ENCODE measurements around the gene CLECL1. TPM values are rescaled to one million over a fixed set of nuclear protein-coding genes. Genes with fewer than 3 reads are reported as not detected.
"Not testable (repeated sequence)": the region's sequence is repeated elsewhere in the genome, so short reads cannot be mapped to it uniquely, and the experiment has no call there.

Gene CLECL1
- total and polyA plus RNA-seq, 2 of the 13 experiments (the other 11 are each of a cell fraction or from before 2014, with no cell fraction given), result not detected

GRCh38 chr12:9695661-9696060 lies 37.2 kb downstream of the CLECL1 start:
- FAIRE-seq, result not testable (repeated sequence)

GRCh38 chr12:9695150-9695549 lies 37.7 kb downstream of the CLECL1 start:
- H3K36me3 ChIP-seq (replicated peaks in 1 of 2; ENCODE audit: control insufficient read depth in 1 of 2, insufficient read depth in 2 of 2, low read length in 2 of 2); in situ Hi-C loops (cut with HindIII; ENCODE audit: extremely low pct_ligation_motif_present, low pct_unique_long_range_greater_than_20kb); H3K27ac ChIP-seq (ENCODE audit: extremely low read length, insufficient read depth, low read length); H3K4me1 ChIP-seq (ENCODE audit: insufficient read depth, low read length); H4K20me1 ChIP-seq (ENCODE audit: insufficient read depth, low read length); FAIRE-seq; BruUV-seq (replicated peaks); H3K27me3 ChIP-seq (ENCODE audit: control insufficient read depth in 1 of 2, insufficient read depth in 2 of 2, low read length in 2 of 2); ATAC-seq; POLR2A ChIA-PET; H3K9me3 ChIP-seq (ENCODE audit: low read length); H3K4me3 ChIP-seq (replicated peaks in 1 of 3; ENCODE audit: insufficient read depth in 1 of 3, low read depth in 2 of 3, low read length in 3 of 3); H2AFZ ChIP-seq (ENCODE audit: low read length); H3K4me2 ChIP-seq (ENCODE audit: low read depth, low read length); H3K79me2 ChIP-seq (ENCODE audit: insufficient read depth, low read length); intact Hi-C loops (cut with micrococcal nuclease; ENCODE audit: unreplicated experiment); H3K9ac ChIP-seq (ENCODE audit: insufficient read depth, low read depth, low read length): not testable (repeated sequence)
- TF ChIP-seq STAG1 (CRISPR knock-in tag; IDR thresholded peaks at IDR 0.05), result peak; percentile 55
- TF ChIP-seq CTCF (CRISPR knock-in tag; IDR thresholded peaks at IDR 0.05), result peak; percentile 27
- CTCF ChIA-PET (ENCODE audit: low intra/inter-chr PET ratio, low total read pairs), result interaction anchor here (1.2 kb wide), 1 partner anchor 61 kb away, joined by 5 read pairs; no protein-coding TSS in a partner anchor
- 91% methylated on average over 9 of the region's 9 CpGs for WGBS (ENCODE audit: low lambda C conversion rate)
- peak; percentile 7 for DNase-seq (ENCODE audit: low spot score)

More at GRCh38 chr12:9695661-9696060, 37.2 kb downstream of the CLECL1 start:
- POLR2A ChIA-PET; H3K4me3 ChIP-seq (replicated peaks in 1 of 3; ENCODE audit: insufficient read depth in 1 of 3, low read depth in 2 of 3, low read length in 3 of 3); ATAC-seq; H3K27ac ChIP-seq (ENCODE audit: extremely low read length, insufficient read depth, low read length); H3K79me2 ChIP-seq (ENCODE audit: insufficient read depth, low read length); DNase-seq (ENCODE audit: low spot score); intact Hi-C loops (cut with micrococcal nuclease; ENCODE audit: unreplicated experiment); in situ Hi-C loops (cut with HindIII; ENCODE audit: extremely low pct_ligation_motif_present, low pct_unique_long_range_greater_than_20kb); H3K36me3 ChIP-seq (replicated peaks in 1 of 2; ENCODE audit: control insufficient read depth in 1 of 2, insufficient read depth in 2 of 2, low read length in 2 of 2); H3K4me2 ChIP-seq (ENCODE audit: low read depth, low read length); H3K27me3 ChIP-seq (ENCODE audit: control insufficient read depth in 1 of 2, insufficient read depth in 2 of 2, low read length in 2 of 2); BruUV-seq (replicated peaks); H2AFZ ChIP-seq (ENCODE audit: low read length); CTCF ChIA-PET (ENCODE audit: low intra/inter-chr PET ratio, low total read pairs); H4K20me1 ChIP-seq (ENCODE audit: insufficient read depth, low read length); H3K4me1 ChIP-seq (ENCODE audit: insufficient read depth, low read length); H3K9ac ChIP-seq (ENCODE audit: insufficient read depth, low read depth, low read length); H3K9me3 ChIP-seq (ENCODE audit: low read length); TF ChIP-seq CREB1 (CRISPR knock-in tag; IDR thresholded peaks at IDR 0.05): not testable (repeated sequence)
- peak; percentile 40; the same call in 1 of the 2 replicates for TF ChIP-seq CREB1 (IDR thresholded peaks at IDR 0.05)
- 93% methylated on average over 3 of the region's 3 CpGs for WGBS (ENCODE audit: low lambda C conversion rate)

Data from HepG2 (cell line).